Measurements from ENCODE around the gene MALRD1. TPM values are rescaled to one million over a fixed set of nuclear protein-coding genes. Genes with fewer than 3 reads are reported as not detected.

The MALRD1 gene
- total and polyA plus RNA-seq, 5 donors: 0.58 to 2.7 (median 2.0) TPM

DNA sequence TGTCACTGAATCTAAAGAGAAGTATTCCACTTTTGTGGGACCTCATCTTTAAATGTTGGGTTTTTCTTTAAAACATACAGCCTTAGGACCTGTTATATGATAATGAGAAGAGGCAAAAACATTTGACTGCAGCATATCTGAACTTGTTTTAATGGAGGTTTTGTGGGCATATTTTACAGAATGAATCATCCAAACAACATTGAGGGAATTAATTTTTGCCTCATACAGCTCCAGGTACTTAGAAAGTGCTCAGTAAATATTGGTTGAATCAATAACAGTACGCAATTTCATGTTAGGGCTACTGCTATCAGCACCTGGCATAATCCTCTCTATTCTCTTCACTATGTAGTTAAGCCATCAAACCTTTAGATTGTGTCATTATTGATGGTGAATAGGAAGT is 115.9 kb downstream of the MALRD1 start:
- Histone ChIP-seq H3K4me3 (ENCODE audit: low read length) (no peak overlapping the region), H3K4me1 (ENCODE audit: control insufficient read depth, insufficient read depth, low read length) (peaks cover 1% of the 10 kb centered on the region), H3K9me3 (ENCODE audit: control insufficient read depth, low read length) (no peaks in the 10 kb centered on the region), H3K27me3 (ENCODE audit: control insufficient read depth, insufficient read depth) (no peaks in the 10 kb centered on the region), H3K27ac (ENCODE audit: low read length) (no peak overlapping the region)
- DNase-seq: no peak
- intact Hi-C loops (cut with DNase I): no loop called here
- no peak for ATAC-seq
- 95% methylated on average over 1 of the region's 1 CpG for WGBS

GRCh38 chr10:19168584-19168983 is 120.0 kb downstream of the MALRD1 start:
- Histone ChIP-seq H3K9me3 (ENCODE audit: control insufficient read depth, low read length) (no peaks in the 10 kb centered on the region), H3K4me1 (ENCODE audit: control insufficient read depth, insufficient read depth, low read length) (peaks cover 1% of the 10 kb centered on the region), H3K27me3 (ENCODE audit: control insufficient read depth, insufficient read depth) (no peaks in the 10 kb centered on the region), H3K4me3 (ENCODE audit: low read length) (no peak overlapping the region), H3K27ac (ENCODE audit: low read length) (no peak overlapping the region)
- ATAC-seq (no peak), DNase-seq (no peak)
- WGBS: 44% methylated on average over 2 of the region's 2 CpGs
- intact Hi-C loops (cut with DNase I): no loop called here

GRCh38 chr10:19169041-19169440 is 120.4 kb downstream of the MALRD1 start:
- intact Hi-C loops (cut with DNase I): no loop called here
- peaks cover 1% of the 10 kb centered on the region for H3K4me1 ChIP-seq (ENCODE audit: control insufficient read depth, insufficient read depth, low read length)
- no peaks in the 10 kb centered on the region for H3K27me3 ChIP-seq (ENCODE audit: control insufficient read depth, insufficient read depth)
- no peak overlapping the region for H3K4me3 ChIP-seq (ENCODE audit: low read length)
- ATAC-seq: no peak
- DNase-seq: no peak
- H3K27ac ChIP-seq (ENCODE audit: low read length): no peak overlapping the region
- H3K9me3 ChIP-seq (ENCODE audit: control insufficient read depth, low read length): no peaks in the 10 kb centered on the region
- 36% methylated on average over 2 of the region's 2 CpGs for WGBS

DNA sequence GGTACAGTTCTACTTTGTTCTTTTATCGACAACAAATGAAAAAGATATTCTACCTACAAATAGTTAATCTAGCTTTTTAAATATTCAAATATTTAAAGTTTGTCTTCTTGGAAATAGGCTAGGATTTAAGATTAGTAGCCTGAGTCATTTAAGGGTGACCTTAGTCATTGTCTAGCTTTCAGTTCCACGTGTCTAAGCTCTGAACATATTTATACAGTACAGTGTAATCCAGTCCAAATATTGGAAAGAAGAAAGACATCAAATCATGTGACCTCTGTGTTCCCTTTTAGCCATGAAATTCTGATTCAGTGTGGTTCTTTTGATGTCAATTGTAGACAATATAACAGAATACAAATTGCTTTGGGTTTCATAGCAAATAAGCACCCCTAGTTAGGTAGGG is 121.1 kb downstream of the MALRD1 start:
- WGBS: 56% methylated on average over 2 of the region's 2 CpGs
- Histone ChIP-seq H3K4me3 (ENCODE audit: low read length) (no peak overlapping the region), H3K27ac (ENCODE audit: low read length) (no peak overlapping the region), H3K9me3 (ENCODE audit: control insufficient read depth, low read length) (no peaks in the 10 kb centered on the region), H3K4me1 (ENCODE audit: control insufficient read depth, insufficient read depth, low read length) (peaks cover 1% of the 10 kb centered on the region), H3K27me3 (ENCODE audit: control insufficient read depth, insufficient read depth) (no peaks in the 10 kb centered on the region)
- DNase-seq (no peak), ATAC-seq (no peak)
- intact Hi-C loops (cut with DNase I): no loop called here

DNA sequence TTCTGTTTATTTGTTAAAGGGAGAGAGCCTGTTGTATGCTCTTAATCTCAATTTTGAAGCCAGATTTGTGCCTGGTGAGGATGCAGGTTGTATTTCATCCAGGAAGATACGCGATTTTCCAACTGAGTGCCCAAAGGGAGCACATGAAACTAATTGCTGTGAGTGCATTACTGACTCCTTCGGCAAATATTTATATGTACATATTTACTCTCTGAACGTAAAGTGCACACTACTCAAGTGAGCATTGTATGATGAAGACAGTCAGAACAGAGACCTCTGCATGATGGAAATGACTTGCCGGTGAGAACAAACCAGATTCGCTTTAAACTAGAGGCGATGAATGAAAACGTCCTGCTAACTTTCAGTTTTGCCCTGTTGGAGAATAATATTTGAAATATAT is 130.1 kb downstream of the MALRD1 start:
- Histone ChIP-seq H3K27ac (ENCODE audit: low read length) (no peak overlapping the region), H3K4me1 (ENCODE audit: control insufficient read depth, insufficient read depth, low read length) (no peaks in the 10 kb centered on the region), H3K9me3 (ENCODE audit: control insufficient read depth, low read length) (no peaks in the 10 kb centered on the region), H3K4me3 (ENCODE audit: low read length) (no peak overlapping the region), H3K27me3 (ENCODE audit: control insufficient read depth, insufficient read depth) (no peaks in the 10 kb centered on the region)
- ATAC-seq: no peak
- WGBS: 92% methylated on average over 8 of the region's 8 CpGs
- intact Hi-C loops (cut with DNase I): no loop called here
- DNase-seq: no peak

- DNase-seq (no peak), ATAC-seq (no peak)
- no peaks in the 10 kb centered on the region for H3K27me3 ChIP-seq (ENCODE audit: control insufficient read depth, insufficient read depth)
- no peak overlapping the region for H3K27ac ChIP-seq (ENCODE audit: low read length)
- no peaks in the 10 kb centered on the region for H3K4me1 ChIP-seq (ENCODE audit: control insufficient read depth, insufficient read depth, low read length)
- WGBS: 47% methylated on average over 2 of the region's 2 CpGs
- H3K9me3 ChIP-seq (ENCODE audit: control insufficient read depth, low read length): no peaks in the 10 kb centered on the region
- no peak overlapping the region for H3K4me3 ChIP-seq (ENCODE audit: low read length)
- intact Hi-C loops (cut with DNase I): no loop called here
These were observed 136.3 kb downstream of the MALRD1 start for GRCh38 chr10:19184891-19185290.

DNA sequence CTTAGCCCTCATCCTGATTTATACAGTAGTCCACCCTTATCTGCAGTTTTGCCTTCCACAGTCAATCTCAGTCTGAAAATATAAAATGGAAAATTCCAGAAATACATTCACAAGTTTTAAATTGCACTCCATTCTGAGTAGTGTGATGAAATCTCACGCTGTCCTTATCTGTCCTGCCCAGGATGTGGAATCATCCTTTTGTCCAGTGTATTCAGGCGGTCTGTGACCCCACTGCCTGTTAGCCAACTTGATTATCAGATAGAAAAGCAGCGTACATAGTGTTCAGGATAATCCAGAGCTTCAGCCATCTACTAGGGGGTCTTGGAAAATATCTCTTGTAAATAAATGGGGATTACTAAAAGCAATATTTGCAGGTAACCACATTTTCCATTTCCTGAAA is 146.3 kb downstream of the MALRD1 start:
- ATAC-seq (no peak), DNase-seq (no peak)
- WGBS: 50% methylated on average over 3 of the region's 3 CpGs
- Histone ChIP-seq H3K9me3 (ENCODE audit: control insufficient read depth, low read length) (no peaks in the 10 kb centered on the region), H3K27ac (ENCODE audit: low read length) (no peak overlapping the region), H3K4me3 (ENCODE audit: low read length) (no peak overlapping the region), H3K4me1 (ENCODE audit: control insufficient read depth, insufficient read depth, low read length) (no peaks in the 10 kb centered on the region), H3K27me3 (ENCODE audit: control insufficient read depth, insufficient read depth) (no peaks in the 10 kb centered on the region)
- intact Hi-C loops (cut with DNase I): no loop called here

DNA sequence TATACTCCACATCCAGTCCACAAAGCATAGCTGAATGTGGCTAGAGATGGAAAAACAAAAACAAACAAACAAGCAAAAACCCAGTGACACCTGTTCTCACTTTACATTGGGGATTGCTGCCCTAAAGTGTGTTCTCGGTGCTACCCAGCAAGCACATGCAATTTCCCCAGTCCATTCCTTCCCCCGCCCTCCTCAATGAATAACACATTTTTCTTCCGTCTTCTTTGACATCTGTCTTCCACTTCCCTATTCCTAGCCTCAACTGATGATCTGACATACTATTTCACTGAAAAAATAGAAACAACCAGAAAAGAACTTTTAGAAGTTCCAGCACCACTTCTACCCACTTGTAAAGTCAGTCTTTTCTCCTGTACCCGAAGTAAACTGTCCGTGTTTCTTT is 147.1 kb downstream of the MALRD1 start:
- DNase-seq (no peak), ATAC-seq (no peak)
- WGBS: 89% methylated on average over 5 of the region's 5 CpGs
- H3K9me3 ChIP-seq (ENCODE audit: control insufficient read depth, low read length): no peaks in the 10 kb centered on the region
- no peaks in the 10 kb centered on the region for H3K4me1 ChIP-seq (ENCODE audit: control insufficient read depth, insufficient read depth, low read length)
- intact Hi-C loops (cut with DNase I): no loop called here
- no peak overlapping the region for H3K27ac ChIP-seq (ENCODE audit: low read length)
- no peak overlapping the region for H3K4me3 ChIP-seq (ENCODE audit: low read length)
- H3K27me3 ChIP-seq (ENCODE audit: control insufficient read depth, insufficient read depth): no peaks in the 10 kb centered on the region

GRCh38 chr10:19200211-19200610 is 151.6 kb downstream of the MALRD1 start:
- ATAC-seq: no peak
- no peak for DNase-seq
- no peaks in the 10 kb centered on the region for H3K9me3 ChIP-seq (ENCODE audit: control insufficient read depth, low read length)
- no peak overlapping the region for H3K27ac ChIP-seq (ENCODE audit: low read length)
- H3K4me1 ChIP-seq (ENCODE audit: control insufficient read depth, insufficient read depth, low read length): no peaks in the 10 kb centered on the region
- WGBS: 66% methylated on average over 2 of the region's 2 CpGs
- H3K4me3 ChIP-seq (ENCODE audit: low read length): no peak overlapping the region
- intact Hi-C loops (cut with DNase I): no loop called here
- no peaks in the 10 kb centered on the region for H3K27me3 ChIP-seq (ENCODE audit: control insufficient read depth, insufficient read depth)

DNA sequence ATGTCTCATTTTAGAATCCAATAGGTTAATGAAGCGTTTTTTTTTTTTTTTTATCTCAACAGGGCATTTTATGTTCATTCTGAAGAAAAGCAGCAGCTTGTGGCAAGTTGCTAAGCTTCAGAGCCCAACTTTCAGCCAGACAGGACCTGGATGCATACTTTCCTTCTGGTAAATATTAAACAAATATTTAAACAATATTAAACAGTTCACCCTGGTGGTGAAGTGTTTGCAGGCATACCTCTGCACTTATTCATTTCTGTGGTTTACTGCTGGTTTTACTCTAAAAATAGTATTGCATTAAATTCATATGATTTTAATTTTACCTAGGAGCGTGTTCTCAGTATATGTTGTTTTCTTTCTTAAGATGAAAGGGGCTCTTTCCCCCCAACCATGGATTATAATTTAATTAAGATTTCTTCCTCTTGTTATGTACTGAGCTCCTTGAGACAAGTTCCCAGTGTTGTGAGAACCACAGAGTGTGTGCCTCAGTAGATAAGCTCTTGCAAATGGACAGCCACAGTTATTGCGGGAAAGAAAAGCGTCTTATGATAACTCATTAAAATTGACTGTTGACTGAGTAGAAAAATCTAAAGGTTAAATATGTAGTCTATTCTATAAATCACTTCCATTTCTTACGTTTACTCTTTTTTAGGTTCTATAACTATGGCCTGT is 155.8 kb downstream of the MALRD1 start:
- Histone ChIP-seq H3K27ac (ENCODE audit: low read length) (no peak overlapping the region), H3K4me3 (ENCODE audit: low read length) (no peak overlapping the region), H3K9me3 (ENCODE audit: control insufficient read depth, low read length) (no peaks in the 10 kb centered on the region), H3K4me1 (ENCODE audit: control insufficient read depth, insufficient read depth, low read length) (no peaks in the 10 kb centered on the region), H3K27me3 (ENCODE audit: control insufficient read depth, insufficient read depth) (no peaks in the 10 kb centered on the region)
- WGBS: 83% methylated on average over 5 of the region's 5 CpGs
- intact Hi-C loops (cut with DNase I): no loop called here
- DNase-seq (no peak), ATAC-seq (no peak)

- intact Hi-C loops (cut with DNase I): no loop called here
- Histone ChIP-seq H3K27me3 (ENCODE audit: control insufficient read depth, insufficient read depth) (no peaks in the 10 kb centered on the region), H3K27ac (ENCODE audit: low read length) (no peak overlapping the region), H3K4me3 (ENCODE audit: low read length) (no peak overlapping the region), H3K4me1 (ENCODE audit: control insufficient read depth, insufficient read depth, low read length) (no peaks in the 10 kb centered on the region), H3K9me3 (ENCODE audit: control insufficient read depth, low read length) (no peaks in the 10 kb centered on the region)
- WGBS: 78% methylated on average over 3 of the region's 3 CpGs
- no peak for DNase-seq
- ATAC-seq: no peak
These were observed 160.7 kb downstream of the MALRD1 start for GRCh38 chr10:19209319-19209718.

- intact Hi-C loops (cut with DNase I): no loop called here
- WGBS: 27% methylated on average over 5 of the region's 5 CpGs
- ATAC-seq: no peak
These were observed 164.0 kb downstream of the MALRD1 start for GRCh38 chr10:19212590-19212989.

More at GRCh38 chr10:19212590-19212989, 164.0 kb downstream of the MALRD1 start:
- no peaks in the 10 kb centered on the region for H3K27me3 ChIP-seq (ENCODE audit: control insufficient read depth, insufficient read depth)
- no peaks in the 10 kb centered on the region for H3K4me1 ChIP-seq (ENCODE audit: control insufficient read depth, insufficient read depth, low read length)
- no peak overlapping the region for H3K4me3 ChIP-seq (ENCODE audit: low read length)
- no peak overlapping the region for H3K27ac ChIP-seq (ENCODE audit: low read length)
- DNase-seq: no peak
- H3K9me3 ChIP-seq (ENCODE audit: control insufficient read depth, low read length): no peaks in the 10 kb centered on the region
